Lung (tissue), 12 donors: Measurements from ENCODE around the gene SLC9A7. TPM values are rescaled to one million over a fixed set of nuclear protein-coding genes. Genes with fewer than 3 reads are reported as not detected.

ENCODE experiments used
- ATAC-seq: fragments of 200-7000 bp; cut with Tn5 transposase; one replicate; pipeline ENCODE4 v1.9.1; 2020; ENCODE audit warnings: moderate number of reproducible peaks; ENCODE audit not compliant: insufficient read depth, low FRiP score
- DNase-seq, 3 donors: peaks; one replicate each; pipeline ENCODE4 v3.0.0-alpha.2; 2013 to 2017
- H3K27ac ChIP-seq, 2 donors: one replicate each; pipeline ENCODE4 v1.5.1; 2013; ENCODE audit warnings: mild to moderate bottlenecking in 2 of 2, moderate library complexity in 2 of 2, control low read depth in 1 of 2, inconsistent platforms in 1 of 2, low read depth in 1 of 2, low read length in 1 of 2
- H3K27me3 ChIP-seq, 3 donors: one replicate each; pipeline ENCODE4 v1.5.1; 2013; ENCODE audit warnings: low read length in 2 of 3; ENCODE audit not compliant: control insufficient read depth in 3 of 3, insufficient read depth in 3 of 3
- H3K36me3 ChIP-seq, 4 donors: one replicate each; pipeline ENCODE4 v1.5.1; 2013; ENCODE audit warnings: low read length in 4 of 4, mild to moderate bottlenecking in 1 of 4, moderate library complexity in 1 of 4; ENCODE audit not compliant: control insufficient read depth in 4 of 4, insufficient read depth in 4 of 4
- H3K4me1 ChIP-seq, 5 donors: one replicate each; pipeline ENCODE4 v1.5.1; 2013; ENCODE audit warnings: low read length in 5 of 5, mild to moderate bottlenecking in 2 of 5, moderate library complexity in 1 of 5; ENCODE audit not compliant: control insufficient read depth in 5 of 5, insufficient read depth in 5 of 5
- H3K4me3 ChIP-seq: one replicate; pipeline ENCODE4 v1.5.1; 2013; ENCODE audit warnings: mild to moderate bottlenecking, control low read depth, moderate library complexity
- H3K9ac ChIP-seq, 2 donors: one replicate each; pipeline ENCODE4 v1.5.1; 2013; ENCODE audit warnings: low read length in 2 of 2, control low read depth in 1 of 2; ENCODE audit not compliant: insufficient read depth in 1 of 2
- H3K9me3 ChIP-seq, 4 donors: one replicate each; pipeline ENCODE4 v1.5.1; 2013; ENCODE audit warnings: low read length in 3 of 4, mild to moderate bottlenecking in 1 of 4, moderate library complexity in 1 of 4; ENCODE audit not compliant: control insufficient read depth in 4 of 4, insufficient read depth in 3 of 4
- CTCF ChIP-seq: IDR thresholded peaks from 2 replicates; pipeline ENCODE4 v1.5.1; 2012; ENCODE audit warnings: mild to moderate bottlenecking; ENCODE audit errors: control extremely low read depth, extremely low read depth
- WGBS, 2 donors: extraction: QIAGEN DNeasy Blood & Tissue Kit; methylation state at CpG; one replicate each; pipeline ENCODE4 v1.1.7; 2013; 5-methylcytosine and 5-hydroxymethylcytosine counted together
- polyA plus RNA-seq, 2 donors: library from polyadenylated mRNA; stranded (reverse); fragments of 200-250 nt; gene quantifications; one replicate each; pipeline ENCODE4 v1.2.1, GENCODE V29; 2013
- total RNA-seq, 2 donors: library from RNA; depleted of rRNA in 1 of 2; stranded (reverse); fragments of >200 nt in 1 of 2; gene quantifications; one replicate each; pipeline ENCODE4 v1.2.1, GENCODE V29; 2014 to 2021
- donor health status: control.
- donor health status: control.
- donor health status: Bipolar disorder and iron deficiency.
- donor health status: healthy.
- donor health status: DM: yes; HTN: yes; CAD: no.

The SLC9A7 gene
- total and polyA plus RNA-seq, 4 donors = 1.2 to 6.9 (median 3.6) TPM

GRCh38 chrX:46635186-46635585 lies 123.7 kb downstream of the SLC9A7 start:
- Histone ChIP-seq H3K9me3 (no peaks in the 10 kb centered on the region), H3K9ac (no peak overlapping the region), H3K27me3 (peaks cover 3 to 5% (median 4%) of the 10 kb centered on the region in 3 donors), H3K4me3 (no peak overlapping the region), H3K27ac (no peak overlapping the region), H3K4me1 (peaks cover 0 to 6% (median 1%) of the 10 kb centered on the region in 5 donors), H3K36me3 (no peaks in the 10 kb centered on the region)
- no peak for DNase-seq
- TF ChIP-seq CTCF = no peak
- WGBS, 2 donors = 69 to 92% methylated on average over 1 to 2 of the region's 2 CpGs
- no peak for ATAC-seq

GRCh38 chrX:46634577-46634976 lies 124.3 kb downstream of the SLC9A7 start:
- H3K36me3 ChIP-seq = no peaks in the 10 kb centered on the region
- H3K4me1 ChIP-seq = peaks cover 0 to 6% (median 1%) of the 10 kb centered on the region in 5 donors
- ATAC-seq (no peak), DNase-seq (no peak)
- peaks cover 3 to 5% (median 3%) of the 10 kb centered on the region in 3 donors for H3K27me3 ChIP-seq
- H3K9me3 ChIP-seq = no peaks in the 10 kb centered on the region
- WGBS, 2 donors = 63 to 71% methylated on average over 3 of the region's 3 CpGs
- no peak for TF ChIP-seq CTCF
- no peak overlapping the region for H3K27ac ChIP-seq
- H3K9ac ChIP-seq = no peak overlapping the region
- H3K4me3 ChIP-seq = no peak overlapping the region

GRCh38 chrX:46630141-46630540 lies 128.8 kb downstream of the SLC9A7 start:
- no peaks in the 10 kb centered on the region for H3K36me3 ChIP-seq
- H3K9ac ChIP-seq = no peak overlapping the region
- no peak overlapping the region for H3K4me3 ChIP-seq
- peaks cover 0 to 3% (median 0%) of the 10 kb centered on the region in 4 donors for H3K9me3 ChIP-seq
- ATAC-seq = no peak
- peaks cover 0 to 3% (median 2%) of the 10 kb centered on the region in 3 donors for H3K27me3 ChIP-seq
- no peak for TF ChIP-seq CTCF
- no peak for DNase-seq
- H3K4me1 ChIP-seq = peaks cover 0 to 30% (median 6%) of the 10 kb centered on the region in 5 donors
- no peak overlapping the region for H3K27ac ChIP-seq
- WGBS, 2 donors = 65 to 100% methylated on average over 1 of the region's 1 CpG
